ENCODE measurements around the gene FAM83G.

DNA sequence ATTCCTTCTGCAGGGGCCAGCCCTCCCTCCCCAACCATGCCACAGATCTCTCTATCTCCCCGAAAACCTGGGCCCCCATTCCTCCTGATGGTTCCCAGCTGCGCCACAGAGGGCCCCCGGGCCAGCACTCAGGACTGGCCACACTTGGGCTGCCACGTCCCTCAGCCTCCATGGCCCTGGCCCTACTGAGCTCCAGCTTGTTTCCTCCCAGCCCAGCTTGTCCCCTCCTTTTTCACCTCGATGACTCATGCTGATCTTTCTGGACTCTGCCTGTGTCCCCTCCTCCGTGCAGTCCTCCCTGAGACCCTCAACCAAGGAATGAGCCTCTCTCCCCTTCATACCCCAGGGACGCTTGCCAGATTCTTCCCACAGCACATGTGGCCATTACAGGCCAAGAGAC, 10.9 kb upstream of the FAM83G start:
- TF ChIP-seq, protein P1, sequence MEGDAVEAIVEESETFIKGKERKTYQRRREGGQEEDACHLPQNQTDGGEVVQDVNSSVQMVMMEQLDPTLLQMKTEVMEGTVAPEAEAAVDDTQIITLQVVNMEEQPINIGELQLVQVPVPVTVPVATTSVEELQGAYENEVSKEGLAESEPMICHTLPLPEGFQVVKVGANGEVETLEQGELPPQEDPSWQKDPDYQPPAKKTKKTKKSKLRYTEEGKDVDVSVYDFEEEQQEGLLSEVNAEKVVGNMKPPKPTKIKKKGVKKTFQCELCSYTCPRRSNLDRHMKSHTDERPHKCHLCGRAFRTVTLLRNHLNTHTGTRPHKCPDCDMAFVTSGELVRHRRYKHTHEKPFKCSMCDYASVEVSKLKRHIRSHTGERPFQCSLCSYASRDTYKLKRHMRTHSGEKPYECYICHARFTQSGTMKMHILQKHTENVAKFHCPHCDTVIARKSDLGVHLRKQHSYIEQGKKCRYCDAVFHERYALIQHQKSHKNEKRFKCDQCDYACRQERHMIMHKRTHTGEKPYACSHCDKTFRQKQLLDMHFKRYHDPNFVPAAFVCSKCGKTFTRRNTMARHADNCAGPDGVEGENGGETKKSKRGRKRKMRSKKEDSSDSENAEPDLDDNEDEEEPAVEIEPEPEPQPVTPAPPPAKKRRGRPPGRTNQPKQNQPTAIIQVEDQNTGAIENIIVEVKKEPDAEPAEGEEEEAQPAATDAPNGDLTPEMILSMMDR (IDR thresholded peaks at IDR 0.05) = no peak
- TF ChIP-seq EP300 (IDR thresholded peaks at IDR 0.05) (no peak), POLR2AphosphoS5 (IDR thresholded peaks at IDR 0.05) (no peak)
